Natural killer cell treated with Interleukin-12 subunit alpha and Interleukin-12 subunit beta and Interleukin-15 and Interleukin-18, amount 100 ng/mL, for 72 hours (primary cell): Measurements from ENCODE around the gene LSM7. TPM values are rescaled to one million over a fixed set of nuclear protein-coding genes. Genes with fewer than 3 reads are reported as not detected.
"Not testable (repeated sequence)": the region's sequence is repeated elsewhere in the genome, so short reads cannot be mapped to it uniquely, and the experiment has no call there.

Experiments
- ATAC-seq, 2 donors: fragments of 150-1000 bp; cut with Tn5 transposase in 1 of 2; sonication (Bioruptor Pico), chemical (Tn5 transposase) in 1 of 2; 2 replicates each; pipeline ENCODE4 v1.10.0; 2021
- DNase-seq: peaks from one replicate; pipeline ENCODE4 v3.0.0; 2022; ENCODE audit warnings: low spot score
- H3K27ac Mint-ChIP-seq, 2 donors: 1 replicate in 1 of 2; 2 replicates in 1 of 2; pipeline ENCODE4 v1.8.0; 2022; ENCODE audit warnings: mixed read lengths in 2 of 2, mild to moderate bottlenecking in 1 of 2, moderate library complexity in 1 of 2
- H3K27me3 Mint-ChIP-seq, 2 donors: 1 replicate in 1 of 2; 2 replicates in 1 of 2; pipeline ENCODE4 v1.8.0; 2022; ENCODE audit warnings: mixed read lengths in 2 of 2
- H3K36me3 Mint-ChIP-seq: one replicate; pipeline ENCODE4 v1.8.0; 2022; ENCODE audit warnings: mixed read lengths
- H3K4me1 Mint-ChIP-seq, 2 donors: 1 replicate in 1 of 2; 2 replicates in 1 of 2; pipeline ENCODE4 v1.8.0; 2022; ENCODE audit warnings: low read depth in 2 of 2, mixed read lengths in 2 of 2, mild to moderate bottlenecking in 1 of 2
- H3K4me3 Mint-ChIP-seq: one replicate; pipeline ENCODE4 v1.8.0; 2022; ENCODE audit warnings: mixed read lengths
- H3K9me3 Mint-ChIP-seq: 2 replicates; pipeline ENCODE4 v1.8.0; 2022; ENCODE audit warnings: mixed read lengths
- total RNA-seq, 2 donors: library from RNA; stranded (reverse); gene quantifications; one replicate each; pipeline ENCODE4 v1.2.3, GENCODE V29; 2022

Gene LSM7
- total RNA-seq, 2 donors from 2014 or later = 111 to 154 TPM

- no peak overlapping the region for H3K27ac Mint-ChIP-seq
- H3K36me3 Mint-ChIP-seq = no peaks in the 10 kb centered on the region
- peaks cover 23% of the 10 kb centered on the region in 2 donors for H3K4me1 Mint-ChIP-seq
- peaks cover 0 to 3% of the 10 kb centered on the region in 2 donors for H3K27me3 Mint-ChIP-seq
- ATAC-seq (no peak), DNase-seq (no peak)
- H3K4me3 Mint-ChIP-seq = no peak overlapping the region
- no peaks in the 10 kb centered on the region for H3K9me3 Mint-ChIP-seq
Measured at GRCh38 chr19:2283835-2284507, 44.4 kb downstream of the LSM7 start.

DNA sequence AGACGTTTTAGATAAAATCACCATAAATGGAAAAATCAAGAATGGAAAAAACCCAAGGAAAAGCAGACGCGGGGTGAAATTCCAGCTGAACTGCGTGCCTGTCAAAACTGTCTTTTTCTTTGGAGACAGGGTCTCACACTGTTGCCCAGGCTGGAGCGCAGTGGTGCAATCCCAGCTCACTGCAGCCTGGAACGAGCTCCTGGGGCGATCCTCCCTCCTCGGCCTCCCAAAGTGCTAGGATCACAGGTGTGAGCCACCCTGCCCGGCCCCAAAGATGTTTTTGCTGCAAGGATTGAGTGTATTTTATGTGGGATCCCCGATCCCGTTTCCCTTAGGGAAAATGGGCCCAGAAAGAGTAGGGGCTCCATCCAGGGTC is 45.5 kb downstream of the LSM7 start:
- ATAC-seq = no peak
- H3K9me3 Mint-ChIP-seq = no peaks in the 10 kb centered on the region
- peak overlapping the region; percentile 76 for H3K4me3 Mint-ChIP-seq
- peak overlapping the region; percentile 66 to 92 for H3K27ac Mint-ChIP-seq
- DNase-seq = no peak
- no peaks in the 10 kb centered on the region for H3K27me3 Mint-ChIP-seq
- H3K4me1 Mint-ChIP-seq = peaks cover 12 to 16% of the 10 kb centered on the region in 2 donors
- H3K36me3 Mint-ChIP-seq = no peaks in the 10 kb centered on the region

GRCh38 chr19:2282062-2282861 is 46.1 kb downstream of the LSM7 start, which contains the start of gene PEAK3:
Gene PEAK3 (minus strand): TSS chr19:2282175. CDS start chr19:2280931, 1,244 bp downstream.
- H3K36me3 Mint-ChIP-seq = no peaks in the 10 kb centered on the region
- peak within 1 kb of the TSS; percentile 66 to 92 for H3K27ac Mint-ChIP-seq
- H3K4me3 Mint-ChIP-seq = peak within 1 kb of the TSS; percentile 76
- ATAC-seq (peak; percentile 86 to 87), DNase-seq (peak; percentile 91)
- H3K9me3 Mint-ChIP-seq = no peaks in the 10 kb centered on the region
- H3K4me1 Mint-ChIP-seq = peaks cover 11 to 18% of the 10 kb centered on the region in 2 donors
- H3K27me3 Mint-ChIP-seq = no peaks in the 10 kb centered on the region

GRCh38 chr19:2281265-2282061 is 46.9 kb downstream of the LSM7 start:
- H3K27ac Mint-ChIP-seq = peak overlapping the region; percentile 66 to 92
- H3K36me3 Mint-ChIP-seq, H3K9me3 Mint-ChIP-seq, H3K27me3 Mint-ChIP-seq: not testable (repeated sequence)
- peaks cover 11 to 22% of the 10 kb centered on the region in 2 donors for H3K4me1 Mint-ChIP-seq
- peak; percentile 59 for DNase-seq
- peak overlapping the region; percentile 76 for H3K4me3 Mint-ChIP-seq
- ATAC-seq = peak; percentile 44 to 60

- no peaks in the 10 kb centered on the region for H3K27me3 Mint-ChIP-seq
- H3K4me3 Mint-ChIP-seq = no peak overlapping the region
- DNase-seq (no peak), ATAC-seq (no peak)
- no peaks in the 10 kb centered on the region for H3K36me3 Mint-ChIP-seq
- H3K9me3 Mint-ChIP-seq = no peaks in the 10 kb centered on the region
- no peak overlapping the region for H3K27ac Mint-ChIP-seq
- peaks cover 11 to 22% of the 10 kb centered on the region in 2 donors for H3K4me1 Mint-ChIP-seq
Measured at GRCh38 chr19:2280633-2281264, 47.6 kb downstream of the LSM7 start.

DNA sequence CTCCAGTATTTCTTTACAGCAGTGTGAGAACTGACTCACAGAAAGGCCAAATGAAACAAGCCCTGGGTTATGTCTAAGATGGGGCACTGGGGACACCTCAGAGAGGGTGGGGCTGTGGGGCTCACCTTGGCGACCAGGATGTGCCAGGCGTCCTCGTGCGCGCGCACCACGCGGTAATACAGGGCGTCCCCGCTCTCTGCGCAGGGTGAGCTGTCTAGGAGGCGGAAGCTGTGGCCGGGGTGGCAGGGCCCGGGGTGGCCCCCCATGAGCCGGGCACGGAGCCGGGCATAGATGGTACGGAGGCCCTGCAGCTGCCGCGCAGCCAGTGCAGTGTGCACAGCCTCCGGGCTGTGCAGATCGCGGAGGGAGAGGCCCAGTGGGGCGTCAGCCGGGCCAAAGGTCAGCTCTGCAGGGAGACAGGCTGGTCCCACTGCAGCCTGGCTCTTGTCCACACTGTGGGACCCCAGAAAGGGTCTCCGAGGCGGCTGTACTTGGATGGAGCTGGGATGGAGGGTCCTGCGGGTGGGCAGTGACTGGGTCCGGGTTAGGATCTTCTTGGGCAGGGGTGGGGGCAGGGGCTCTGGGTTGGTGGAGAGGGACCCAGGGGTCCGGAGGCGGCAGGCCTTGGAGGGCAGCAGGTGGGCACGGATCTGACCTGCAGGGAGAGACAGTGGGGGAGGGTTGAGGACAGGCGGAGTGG is 49.8 kb downstream of the LSM7 start:
- ATAC-seq (no peak), DNase-seq (peak; percentile 59)
- Mint-ChIP-seq H3K4me3 (no peak overlapping the region), H3K27ac (peak overlapping the region in 1 of 2 donors; percentile 21), H3K9me3 (no peaks in the 10 kb centered on the region), H3K27me3 (no peaks in the 10 kb centered on the region), H3K4me1 (peaks cover 22 to 33% of the 10 kb centered on the region in 2 donors), H3K36me3 (peaks cover 6% of the 10 kb centered on the region)

GRCh38 chr19:2277138-2277537 is 51.2 kb downstream of the LSM7 start:
- ATAC-seq (no peak), DNase-seq (no peak)
- Mint-ChIP-seq H3K4me3 (no peak overlapping the region), H3K36me3 (peaks cover 6% of the 10 kb centered on the region), H3K27me3 (no peaks in the 10 kb centered on the region), H3K27ac (peak overlapping the region in 1 of 2 donors; percentile 64), H3K9me3 (no peaks in the 10 kb centered on the region), H3K4me1 (peaks cover 19 to 32% of the 10 kb centered on the region in 2 donors)

- H3K4me1 Mint-ChIP-seq = peaks cover 20 to 33% of the 10 kb centered on the region in 2 donors
- H3K36me3 Mint-ChIP-seq = peaks cover 11% of the 10 kb centered on the region
- ATAC-seq = no peak
- no peaks in the 10 kb centered on the region for H3K27me3 Mint-ChIP-seq
- peak; percentile 59 for DNase-seq
- H3K9me3 Mint-ChIP-seq = no peaks in the 10 kb centered on the region
- peak overlapping the region in 1 of 2 donors; percentile 64 for H3K27ac Mint-ChIP-seq
- no peak overlapping the region for H3K4me3 Mint-ChIP-seq
Measured at GRCh38 chr19:2276429-2276986, 51.9 kb downstream of the LSM7 start.

- ATAC-seq = no peak
- Mint-ChIP-seq H3K27me3 (no peaks in the 10 kb centered on the region), H3K9me3 (no peaks in the 10 kb centered on the region), H3K36me3 (peaks cover 12% of the 10 kb centered on the region), H3K4me1 (peaks cover 21 to 35% of the 10 kb centered on the region in 2 donors), H3K27ac (no peak overlapping the region), H3K4me3 (no peak overlapping the region)
- DNase-seq = no peak
Measured at GRCh38 chr19:2275588-2276428, 52.6 kb downstream of the LSM7 start.

GRCh38 chr19:2274931-2275535 is 53.4 kb downstream of the LSM7 start:
- Mint-ChIP-seq H3K27ac (peak overlapping the region in 1 of 2 donors; percentile 90), H3K4me1 (peaks cover 21 to 35% of the 10 kb centered on the region in 2 donors), H3K4me3 (no peak overlapping the region), H3K9me3 (no peaks in the 10 kb centered on the region), H3K27me3 (no peaks in the 10 kb centered on the region), H3K36me3 (peaks cover 12% of the 10 kb centered on the region)
- no peak for DNase-seq
- ATAC-seq = no peak

- H3K36me3 Mint-ChIP-seq = peaks cover 12% of the 10 kb centered on the region
- peaks cover 21 to 35% of the 10 kb centered on the region in 2 donors for H3K4me1 Mint-ChIP-seq
- no peak for ATAC-seq
- no peak for DNase-seq
- H3K27ac Mint-ChIP-seq = peak overlapping the region; percentile 61 to 90
- H3K4me3 Mint-ChIP-seq = peak overlapping the region; percentile 94
- H3K27me3 Mint-ChIP-seq = no peaks in the 10 kb centered on the region
- H3K9me3 Mint-ChIP-seq = no peaks in the 10 kb centered on the region
Measured at GRCh38 chr19:2274185-2274711, 54.1 kb downstream of the LSM7 start.
